ENCODE data around the gene OAF. TPM values are rescaled to one million over a fixed set of nuclear protein-coding genes. Genes with fewer than 3 reads are reported as not detected.

OAF gene
- total RNA-seq, 2 donors from 2014 or later, result 14.5 to 17.4 TPM

GRCh38 chr11:120186774-120187591 lies 23.8 kb upstream of the OAF start:
- Histone ChIP-seq H3K9me3 (no peaks in the 10 kb centered on the region), H3K27ac (peak overlapping the region; percentile 33 to 41), H3K4me1 (replicated peaks) (no peaks in the 10 kb centered on the region), H3K36me3 (no peaks in the 10 kb centered on the region), H3K4me3 (no peak overlapping the region), H3K27me3 (replicated peaks; ENCODE audit: insufficient read depth) (no peaks in the 10 kb centered on the region)
- no peak for DNase-seq (ENCODE audit: low spot score)
- intact Hi-C loops (cut with DNase I), result no loop called here
- TF ChIP-seq POLR2A (IDR thresholded peaks at IDR 0.05) (no peak), POLR2AphosphoS5 (IDR thresholded peaks at IDR 0.05) (no peak)
- TF ChIP-seq, protein P1, sequence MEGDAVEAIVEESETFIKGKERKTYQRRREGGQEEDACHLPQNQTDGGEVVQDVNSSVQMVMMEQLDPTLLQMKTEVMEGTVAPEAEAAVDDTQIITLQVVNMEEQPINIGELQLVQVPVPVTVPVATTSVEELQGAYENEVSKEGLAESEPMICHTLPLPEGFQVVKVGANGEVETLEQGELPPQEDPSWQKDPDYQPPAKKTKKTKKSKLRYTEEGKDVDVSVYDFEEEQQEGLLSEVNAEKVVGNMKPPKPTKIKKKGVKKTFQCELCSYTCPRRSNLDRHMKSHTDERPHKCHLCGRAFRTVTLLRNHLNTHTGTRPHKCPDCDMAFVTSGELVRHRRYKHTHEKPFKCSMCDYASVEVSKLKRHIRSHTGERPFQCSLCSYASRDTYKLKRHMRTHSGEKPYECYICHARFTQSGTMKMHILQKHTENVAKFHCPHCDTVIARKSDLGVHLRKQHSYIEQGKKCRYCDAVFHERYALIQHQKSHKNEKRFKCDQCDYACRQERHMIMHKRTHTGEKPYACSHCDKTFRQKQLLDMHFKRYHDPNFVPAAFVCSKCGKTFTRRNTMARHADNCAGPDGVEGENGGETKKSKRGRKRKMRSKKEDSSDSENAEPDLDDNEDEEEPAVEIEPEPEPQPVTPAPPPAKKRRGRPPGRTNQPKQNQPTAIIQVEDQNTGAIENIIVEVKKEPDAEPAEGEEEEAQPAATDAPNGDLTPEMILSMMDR (IDR thresholded peaks at IDR 0.05), result no peak
- 52% methylated on average over 15 of the region's 17 CpGs for WGBS

DNA sequence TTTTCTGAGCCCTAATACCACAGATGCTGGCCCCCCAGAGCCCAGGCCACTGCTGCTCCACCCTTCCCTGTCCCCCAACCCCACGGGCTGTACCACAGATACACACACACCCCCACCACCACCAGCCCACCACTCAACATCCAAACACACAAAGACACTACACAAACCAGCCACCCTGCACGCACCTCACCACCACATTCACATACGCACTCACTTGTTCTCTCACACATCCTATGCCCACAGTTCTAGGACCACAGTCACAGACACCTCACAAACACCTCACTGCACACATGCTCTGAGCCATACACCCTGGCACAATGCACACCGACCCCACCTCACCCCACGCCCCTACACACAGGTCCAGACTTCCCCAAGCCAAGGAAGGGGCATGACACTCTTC lies 22.5 kb upstream of the OAF start:
- Histone ChIP-seq H3K4me1 (replicated peaks) (no peaks in the 10 kb centered on the region), H3K4me3 (no peak overlapping the region), H3K27ac (no peak overlapping the region), H3K36me3 (no peaks in the 10 kb centered on the region), H3K9me3 (no peaks in the 10 kb centered on the region), H3K27me3 (replicated peaks; ENCODE audit: insufficient read depth) (no peaks in the 10 kb centered on the region)
- 92% methylated on average over 5 of the region's 5 CpGs for WGBS
- intact Hi-C loops (cut with DNase I), result no loop called here
- no peak for TF ChIP-seq POLR2AphosphoS5 (IDR thresholded peaks at IDR 0.05)
- TF ChIP-seq, protein P1 (IDR thresholded peaks at IDR 0.05), result no peak
- no peak for TF ChIP-seq POLR2A (IDR thresholded peaks at IDR 0.05)
- no peak for DNase-seq (ENCODE audit: low spot score)

DNA sequence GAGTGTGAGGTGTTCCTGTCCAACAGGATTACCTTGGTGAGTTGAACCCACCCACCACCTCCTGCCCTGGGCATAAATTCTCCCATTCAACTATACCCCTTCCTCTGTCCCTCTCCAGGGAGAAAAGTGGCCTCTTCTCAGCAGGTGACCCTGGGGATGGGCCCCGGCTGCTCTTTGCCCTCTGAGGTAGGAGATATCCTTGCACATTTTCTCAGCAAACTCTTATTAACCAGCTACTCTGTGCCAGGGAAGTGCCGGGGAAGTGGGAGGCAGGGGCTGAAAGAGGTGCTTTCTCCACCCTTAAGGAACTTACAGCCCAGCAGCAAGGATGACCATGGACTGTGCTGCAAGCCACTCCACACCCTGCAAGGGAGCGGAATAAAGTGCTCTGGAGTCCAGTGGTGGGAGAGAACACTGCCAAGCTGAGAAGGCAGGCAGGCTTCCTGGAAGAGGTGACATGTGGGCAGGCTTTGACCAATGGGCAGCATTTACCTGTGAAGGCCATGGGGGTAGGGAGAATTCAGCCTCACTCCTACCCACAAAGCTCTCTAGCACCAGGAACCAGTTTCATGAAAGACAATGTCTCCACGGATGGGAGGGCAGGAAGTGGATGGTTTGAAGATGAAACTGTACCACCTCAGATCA lies 21.9 kb upstream of the OAF start:
- DNase-seq (ENCODE audit: low spot score), result no peak
- H3K27ac ChIP-seq, result no peak overlapping the region
- intact Hi-C loops (cut with DNase I), result no loop called here
- no peak for TF ChIP-seq POLR2AphosphoS5 (IDR thresholded peaks at IDR 0.05)
- TF ChIP-seq, protein P1 (IDR thresholded peaks at IDR 0.05), result no peak
- no peak for TF ChIP-seq POLR2A (IDR thresholded peaks at IDR 0.05)
- no peak overlapping the region for H3K4me3 ChIP-seq
- H3K36me3 ChIP-seq, result no peaks in the 10 kb centered on the region
- WGBS, result 95% methylated on average over 4 of the region's 4 CpGs
- H3K4me1 ChIP-seq (replicated peaks), result no peaks in the 10 kb centered on the region
- H3K9me3 ChIP-seq, result no peaks in the 10 kb centered on the region
- H3K27me3 ChIP-seq (replicated peaks; ENCODE audit: insufficient read depth), result no peaks in the 10 kb centered on the region

- no peaks in the 10 kb centered on the region for H3K9me3 ChIP-seq
- no peak overlapping the region for H3K4me3 ChIP-seq
- intact Hi-C loops (cut with DNase I), result no loop called here
- no peaks in the 10 kb centered on the region for H3K4me1 ChIP-seq (replicated peaks)
- TF ChIP-seq POLR2AphosphoS5 (IDR thresholded peaks at IDR 0.05) (no peak), POLR2A (IDR thresholded peaks at IDR 0.05) (no peak)
- TF ChIP-seq, protein P1 (IDR thresholded peaks at IDR 0.05), result no peak
- H3K27ac ChIP-seq, result no peak overlapping the region
- H3K27me3 ChIP-seq (replicated peaks; ENCODE audit: insufficient read depth), result peaks cover 2% of the 10 kb centered on the region
- WGBS, result 91% methylated on average over 4 of the region's 4 CpGs
- DNase-seq (ENCODE audit: low spot score), result no peak
- H3K36me3 ChIP-seq, result no peaks in the 10 kb centered on the region
Observed at GRCh38 chr11:120191058-120191457, 19.8 kb upstream of the OAF start.
